WTC11 (cell line): ENCODE measurements around the gene TNS3. TPM values are rescaled to one million over a fixed set of nuclear protein-coding genes. Genes with fewer than 3 reads are reported as not detected.

ENCODE experiments used
- ATAC-seq: fragments of 200-7000 bp; cut with Tn5 transposase; 2 replicates; pipeline ENCODE4 v1.10.0; 2021; ENCODE audit warnings: mild to moderate bottlenecking, moderate library complexity
- CTCF ChIA-PET: fragments of 300-600 bp; sonication (Branson Sonifier 250); formaldehyde crosslinking; loops from one replicate; lab custom pipeline; 2021; ENCODE audit warnings: antibody characterized with exemption; lab: Charles Lee
- POLR2A ChIA-PET: fragments of 350-600 bp; sonication (Branson Sonifier 250); formaldehyde crosslinking; loops from one replicate; lab custom pipeline; 2021; ENCODE audit warnings: antibody characterized with exemption; lab: Charles Lee
- DNase-seq: peaks from one replicate; pipeline ENCODE4 v3.0.0; 2021; ENCODE audit warnings: low spot score
- H3K27ac Mint-ChIP-seq: 2 replicates; pipeline ENCODE4 v1.8.0; 2021; ENCODE audit warnings: mixed read lengths
- H3K27me3 Mint-ChIP-seq: 2 replicates; pipeline ENCODE4 v1.8.0; 2021; ENCODE audit warnings: low read depth, mild to moderate bottlenecking, moderate library complexity, mixed read lengths
- H3K36me3 Mint-ChIP-seq: 2 replicates; pipeline ENCODE4 v1.8.0; 2021; ENCODE audit warnings: mixed read lengths
- H3K4me1 Mint-ChIP-seq: 2 replicates; pipeline ENCODE4 v1.8.0; 2022; ENCODE audit warnings: mixed read lengths
- H3K4me3 Mint-ChIP-seq: 2 replicates; pipeline ENCODE4 v1.8.0; 2021; ENCODE audit warnings: mild to moderate bottlenecking, moderate library complexity, mixed read lengths
- H3K9me3 Mint-ChIP-seq: 2 replicates; pipeline ENCODE4 v1.8.0; 2021; ENCODE audit warnings: mixed read lengths
- GTF2I ChIP-seq: fragments of 250-450 bp; sonication (Bioruptor Pico); conservative IDR thresholded peaks from 2 replicates; pipeline ENCODE4 v1.4.0; 2021; ENCODE audit warnings: mild to moderate bottlenecking
- HMGA2 ChIP-seq: fragments of 250-450 bp; sonication (Bioruptor Pico); IDR thresholded peaks from 2 replicates; pipeline ENCODE4 v1.4.0; 2021; ENCODE audit warnings: mild to moderate bottlenecking, moderate library complexity
- IRF2 ChIP-seq: sonication (generic); formaldehyde crosslinking; IDR thresholded peaks from 2 replicates; pipeline ENCODE4 v1.8.0; 2022; ENCODE audit warnings: low read depth, missing genetic modification reagents, borderline replicate concordance
- MLX ChIP-seq: sonication (generic); formaldehyde crosslinking; IDR thresholded peaks from 2 replicates; pipeline ENCODE4 v1.8.1; 2023; ENCODE audit warnings: mild to moderate bottlenecking, missing genetic modification reagents, moderate library complexity
- MYBL2 ChIP-seq: sonication (generic); formaldehyde crosslinking; IDR thresholded peaks from 2 replicates; pipeline ENCODE4 v1.8.1; 2023; ENCODE audit warnings: mild to moderate bottlenecking, moderate library complexity, missing genetic modification reagents
- NFE2L1 ChIP-seq: sonication (generic); formaldehyde crosslinking; IDR thresholded peaks from 2 replicates; pipeline ENCODE4 v1.8.1; 2023; ENCODE audit warnings: missing genetic modification reagents
- NR3C1 ChIP-seq: sonication (generic); formaldehyde crosslinking; conservative IDR thresholded peaks from 2 replicates; pipeline ENCODE4 v1.8.1; 2023; ENCODE audit warnings: low read depth, mild to moderate bottlenecking, missing genetic modification reagents
- RORB ChIP-seq: fragments of 250-450 bp; sonication (Bioruptor Pico); IDR thresholded peaks from 2 replicates; pipeline ENCODE4 v1.9.0; 2021; ENCODE audit warnings: mild to moderate bottlenecking
- SMAD4 ChIP-seq: sonication (generic); formaldehyde crosslinking; IDR thresholded peaks from 2 replicates; pipeline ENCODE4 v1.8.0; 2022; ENCODE audit warnings: mild to moderate bottlenecking, missing genetic modification reagents
- TCF7 ChIP-seq: sonication (generic); formaldehyde crosslinking; IDR thresholded peaks from 2 replicates; pipeline ENCODE4 v1.8.0; 2022; ENCODE audit warnings: mild to moderate bottlenecking, low read depth, missing genetic modification reagents, moderate library complexity
- ZBTB21 ChIP-seq: sonication (generic); formaldehyde crosslinking; IDR thresholded peaks from 2 replicates; pipeline ENCODE4 v1.8.1; 2023; ENCODE audit warnings: mild to moderate bottlenecking, missing genetic modification reagents, borderline replicate concordance
- ZBTB43 ChIP-seq: sonication (generic); formaldehyde crosslinking; IDR thresholded peaks from 2 replicates; pipeline ENCODE4 v1.8.1; 2023; ENCODE audit warnings: mild to moderate bottlenecking, missing genetic modification reagents
- ZNF121 ChIP-seq: sonication (generic); formaldehyde crosslinking; IDR thresholded peaks from 2 replicates; pipeline ENCODE4 v1.8.0; 2023; ENCODE audit warnings: missing genetic modification reagents
- total RNA-seq: library from RNA; stranded (reverse); gene quantifications from 3 replicates; pipeline ENCODE4 v1.2.3, GENCODE V29; 2021
- TF ChIP-seq, protein P1 (sequence below): fragments of 250-450 bp; sonication (Bioruptor Pico); IDR thresholded peaks from 2 replicates; pipeline ENCODE4 v1.8.0; 2021; ENCODE audit warnings: mild to moderate bottlenecking
- TF ChIP-seq, protein P2 (sequence below): sonication (generic); formaldehyde crosslinking; IDR thresholded peaks from 2 replicates; pipeline ENCODE4 v1.8.0; 2022; ENCODE audit warnings: mild to moderate bottlenecking, missing genetic modification reagents
- TF ChIP-seq, protein P3 (sequence below): fragments of 250-450 bp; sonication (Bioruptor Pico); IDR thresholded peaks from 2 replicates; pipeline ENCODE4 v1.9.0; 2021; ENCODE audit warnings: mild to moderate bottlenecking
- TF ChIP-seq, protein P4 (sequence below): fragments of 250-450 bp; sonication (Bioruptor Pico); IDR thresholded peaks from 2 replicates; pipeline ENCODE4 v1.9.0; 2021; ENCODE audit warnings: mild to moderate bottlenecking, borderline replicate concordance
- TF ChIP-seq, protein P5 (sequence below): sonication (generic); formaldehyde crosslinking; conservative IDR thresholded peaks from 2 replicates; pipeline ENCODE4 v1.8.1; 2023; ENCODE audit warnings: mild to moderate bottlenecking, low read depth, missing genetic modification reagents, moderate library complexity
- TF ChIP-seq, protein P6 (sequence below): sonication (generic); formaldehyde crosslinking; IDR thresholded peaks from 2 replicates; pipeline ENCODE4 v1.8.0; 2022; ENCODE audit warnings: mild to moderate bottlenecking, missing genetic modification reagents

Gene TNS3
- total RNA-seq, 1 experiment from 2014 or later, result 37.7 TPM

GRCh38 chr7:47529826-47530555 lies 51.9 kb downstream of the TNS3 start:
- no peak overlapping the region for H3K27ac Mint-ChIP-seq
- TF ChIP-seq SMAD4 (CRISPR knock-in tag) (no peak), RORB (CRISPR knock-in tag) (no peak), NFE2L1 (CRISPR knock-in tag) (no peak), ZBTB43 (CRISPR knock-in tag) (no peak), MLX (no peak), TCF7 (CRISPR knock-in tag) (no peak), ZNF121 (no peak), GTF2I (CRISPR knock-in tag) (no peak), IRF2 (no peak), ZBTB21 (CRISPR knock-in tag) (no peak), HMGA2 (CRISPR knock-in tag) (no peak), NR3C1 (CRISPR knock-in tag) (no peak), MYBL2 (no peak)
- TF ChIP-seq, protein P1, sequence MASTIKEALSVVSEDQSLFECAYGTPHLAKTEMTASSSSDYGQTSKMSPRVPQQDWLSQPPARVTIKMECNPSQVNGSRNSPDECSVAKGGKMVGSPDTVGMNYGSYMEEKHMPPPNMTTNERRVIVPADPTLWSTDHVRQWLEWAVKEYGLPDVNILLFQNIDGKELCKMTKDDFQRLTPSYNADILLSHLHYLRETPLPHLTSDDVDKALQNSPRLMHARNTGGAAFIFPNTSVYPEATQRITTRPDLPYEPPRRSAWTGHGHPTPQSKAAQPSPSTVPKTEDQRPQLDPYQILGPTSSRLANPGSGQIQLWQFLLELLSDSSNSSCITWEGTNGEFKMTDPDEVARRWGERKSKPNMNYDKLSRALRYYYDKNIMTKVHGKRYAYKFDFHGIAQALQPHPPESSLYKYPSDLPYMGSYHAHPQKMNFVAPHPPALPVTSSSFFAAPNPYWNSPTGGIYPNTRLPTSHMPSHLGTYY (CRISPR knock-in tag), result no peak
- TF ChIP-seq, protein P2, sequence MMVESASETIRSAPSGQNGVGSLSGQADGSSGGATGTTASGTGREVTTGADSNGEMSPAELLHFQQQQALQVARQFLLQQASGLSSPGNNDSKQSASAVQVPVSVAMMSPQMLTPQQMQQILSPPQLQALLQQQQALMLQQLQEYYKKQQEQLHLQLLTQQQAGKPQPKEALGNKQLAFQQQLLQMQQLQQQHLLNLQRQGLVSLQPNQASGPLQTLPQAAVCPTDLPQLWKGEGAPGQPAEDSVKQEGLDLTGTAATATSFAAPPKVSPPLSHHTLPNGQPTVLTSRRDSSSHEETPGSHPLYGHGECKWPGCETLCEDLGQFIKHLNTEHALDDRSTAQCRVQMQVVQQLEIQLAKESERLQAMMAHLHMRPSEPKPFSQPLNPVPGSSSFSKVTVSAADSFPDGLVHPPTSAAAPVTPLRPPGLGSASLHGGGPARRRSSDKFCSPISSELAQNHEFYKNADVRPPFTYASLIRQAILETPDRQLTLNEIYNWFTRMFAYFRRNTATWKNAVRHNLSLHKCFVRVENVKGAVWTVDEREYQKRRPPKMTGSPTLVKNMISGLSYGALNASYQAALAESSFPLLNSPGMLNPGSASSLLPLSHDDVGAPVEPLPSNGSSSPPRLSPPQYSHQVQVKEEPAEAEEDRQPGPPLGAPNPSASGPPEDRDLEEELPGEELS (CRISPR knock-in tag), result no peak
- TF ChIP-seq, protein P3, sequence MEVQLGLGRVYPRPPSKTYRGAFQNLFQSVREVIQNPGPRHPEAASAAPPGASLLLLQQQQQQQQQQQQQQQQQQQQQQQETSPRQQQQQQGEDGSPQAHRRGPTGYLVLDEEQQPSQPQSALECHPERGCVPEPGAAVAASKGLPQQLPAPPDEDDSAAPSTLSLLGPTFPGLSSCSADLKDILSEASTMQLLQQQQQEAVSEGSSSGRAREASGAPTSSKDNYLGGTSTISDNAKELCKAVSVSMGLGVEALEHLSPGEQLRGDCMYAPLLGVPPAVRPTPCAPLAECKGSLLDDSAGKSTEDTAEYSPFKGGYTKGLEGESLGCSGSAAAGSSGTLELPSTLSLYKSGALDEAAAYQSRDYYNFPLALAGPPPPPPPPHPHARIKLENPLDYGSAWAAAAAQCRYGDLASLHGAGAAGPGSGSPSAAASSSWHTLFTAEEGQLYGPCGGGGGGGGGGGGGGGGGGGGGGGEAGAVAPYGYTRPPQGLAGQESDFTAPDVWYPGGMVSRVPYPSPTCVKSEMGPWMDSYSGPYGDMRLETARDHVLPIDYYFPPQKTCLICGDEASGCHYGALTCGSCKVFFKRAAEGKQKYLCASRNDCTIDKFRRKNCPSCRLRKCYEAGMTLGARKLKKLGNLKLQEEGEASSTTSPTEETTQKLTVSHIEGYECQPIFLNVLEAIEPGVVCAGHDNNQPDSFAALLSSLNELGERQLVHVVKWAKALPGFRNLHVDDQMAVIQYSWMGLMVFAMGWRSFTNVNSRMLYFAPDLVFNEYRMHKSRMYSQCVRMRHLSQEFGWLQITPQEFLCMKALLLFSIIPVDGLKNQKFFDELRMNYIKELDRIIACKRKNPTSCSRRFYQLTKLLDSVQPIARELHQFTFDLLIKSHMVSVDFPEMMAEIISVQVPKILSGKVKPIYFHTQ, result no peak
- TF ChIP-seq, protein P4, sequence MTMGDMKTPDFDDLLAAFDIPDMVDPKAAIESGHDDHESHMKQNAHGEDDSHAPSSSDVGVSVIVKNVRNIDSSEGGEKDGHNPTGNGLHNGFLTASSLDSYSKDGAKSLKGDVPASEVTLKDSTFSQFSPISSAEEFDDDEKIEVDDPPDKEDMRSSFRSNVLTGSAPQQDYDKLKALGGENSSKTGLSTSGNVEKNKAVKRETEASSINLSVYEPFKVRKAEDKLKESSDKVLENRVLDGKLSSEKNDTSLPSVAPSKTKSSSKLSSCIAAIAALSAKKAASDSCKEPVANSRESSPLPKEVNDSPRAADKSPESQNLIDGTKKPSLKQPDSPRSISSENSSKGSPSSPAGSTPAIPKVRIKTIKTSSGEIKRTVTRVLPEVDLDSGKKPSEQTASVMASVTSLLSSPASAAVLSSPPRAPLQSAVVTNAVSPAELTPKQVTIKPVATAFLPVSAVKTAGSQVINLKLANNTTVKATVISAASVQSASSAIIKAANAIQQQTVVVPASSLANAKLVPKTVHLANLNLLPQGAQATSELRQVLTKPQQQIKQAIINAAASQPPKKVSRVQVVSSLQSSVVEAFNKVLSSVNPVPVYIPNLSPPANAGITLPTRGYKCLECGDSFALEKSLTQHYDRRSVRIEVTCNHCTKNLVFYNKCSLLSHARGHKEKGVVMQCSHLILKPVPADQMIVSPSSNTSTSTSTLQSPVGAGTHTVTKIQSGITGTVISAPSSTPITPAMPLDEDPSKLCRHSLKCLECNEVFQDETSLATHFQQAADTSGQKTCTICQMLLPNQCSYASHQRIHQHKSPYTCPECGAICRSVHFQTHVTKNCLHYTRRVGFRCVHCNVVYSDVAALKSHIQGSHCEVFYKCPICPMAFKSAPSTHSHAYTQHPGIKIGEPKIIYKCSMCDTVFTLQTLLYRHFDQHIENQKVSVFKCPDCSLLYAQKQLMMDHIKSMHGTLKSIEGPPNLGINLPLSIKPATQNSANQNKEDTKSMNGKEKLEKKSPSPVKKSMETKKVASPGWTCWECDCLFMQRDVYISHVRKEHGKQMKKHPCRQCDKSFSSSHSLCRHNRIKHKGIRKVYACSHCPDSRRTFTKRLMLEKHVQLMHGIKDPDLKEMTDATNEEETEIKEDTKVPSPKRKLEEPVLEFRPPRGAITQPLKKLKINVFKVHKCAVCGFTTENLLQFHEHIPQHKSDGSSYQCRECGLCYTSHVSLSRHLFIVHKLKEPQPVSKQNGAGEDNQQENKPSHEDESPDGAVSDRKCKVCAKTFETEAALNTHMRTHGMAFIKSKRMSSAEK, result no peak
- TF ChIP-seq, protein P5, sequence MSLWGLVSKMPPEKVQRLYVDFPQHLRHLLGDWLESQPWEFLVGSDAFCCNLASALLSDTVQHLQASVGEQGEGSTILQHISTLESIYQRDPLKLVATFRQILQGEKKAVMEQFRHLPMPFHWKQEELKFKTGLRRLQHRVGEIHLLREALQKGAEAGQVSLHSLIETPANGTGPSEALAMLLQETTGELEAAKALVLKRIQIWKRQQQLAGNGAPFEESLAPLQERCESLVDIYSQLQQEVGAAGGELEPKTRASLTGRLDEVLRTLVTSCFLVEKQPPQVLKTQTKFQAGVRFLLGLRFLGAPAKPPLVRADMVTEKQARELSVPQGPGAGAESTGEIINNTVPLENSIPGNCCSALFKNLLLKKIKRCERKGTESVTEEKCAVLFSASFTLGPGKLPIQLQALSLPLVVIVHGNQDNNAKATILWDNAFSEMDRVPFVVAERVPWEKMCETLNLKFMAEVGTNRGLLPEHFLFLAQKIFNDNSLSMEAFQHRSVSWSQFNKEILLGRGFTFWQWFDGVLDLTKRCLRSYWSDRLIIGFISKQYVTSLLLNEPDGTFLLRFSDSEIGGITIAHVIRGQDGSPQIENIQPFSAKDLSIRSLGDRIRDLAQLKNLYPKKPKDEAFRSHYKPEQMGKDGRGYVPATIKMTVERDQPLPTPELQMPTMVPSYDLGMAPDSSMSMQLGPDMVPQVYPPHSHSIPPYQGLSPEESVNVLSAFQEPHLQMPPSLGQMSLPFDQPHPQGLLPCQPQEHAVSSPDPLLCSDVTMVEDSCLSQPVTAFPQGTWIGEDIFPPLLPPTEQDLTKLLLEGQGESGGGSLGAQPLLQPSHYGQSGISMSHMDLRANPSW (CRISPR knock-in tag), result no peak
- TF ChIP-seq, protein P6, sequence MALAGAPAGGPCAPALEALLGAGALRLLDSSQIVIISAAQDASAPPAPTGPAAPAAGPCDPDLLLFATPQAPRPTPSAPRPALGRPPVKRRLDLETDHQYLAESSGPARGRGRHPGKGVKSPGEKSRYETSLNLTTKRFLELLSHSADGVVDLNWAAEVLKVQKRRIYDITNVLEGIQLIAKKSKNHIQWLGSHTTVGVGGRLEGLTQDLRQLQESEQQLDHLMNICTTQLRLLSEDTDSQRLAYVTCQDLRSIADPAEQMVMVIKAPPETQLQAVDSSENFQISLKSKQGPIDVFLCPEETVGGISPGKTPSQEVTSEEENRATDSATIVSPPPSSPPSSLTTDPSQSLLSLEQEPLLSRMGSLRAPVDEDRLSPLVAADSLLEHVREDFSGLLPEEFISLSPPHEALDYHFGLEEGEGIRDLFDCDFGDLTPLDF (CRISPR knock-in tag), result no peak

More at GRCh38 chr7:47529826-47530555, 51.9 kb downstream of the TNS3 start:
- H3K4me3 Mint-ChIP-seq, result no peak overlapping the region
- POLR2A ChIA-PET, result no interaction called here
- CTCF ChIA-PET, result no interaction called here
- H3K36me3 Mint-ChIP-seq, result peaks cover 34% of the 10 kb centered on the region
- DNase-seq, result no peak
- ATAC-seq, result no peak
- H3K27me3 Mint-ChIP-seq, result peaks cover 3% of the 10 kb centered on the region
- H3K4me1 Mint-ChIP-seq, result peaks cover 28% of the 10 kb centered on the region
- peaks cover 6% of the 10 kb centered on the region for H3K9me3 Mint-ChIP-seq
